NOMO-1 treated with DMSO at 0.1 percent for 48 hours (cell line): ENCODE data around the gene FFAR1.

Experiments used
- DNase-seq: peaks from one replicate; lab custom pipeline; 2025; ENCODE audit not compliant: unreplicated experiment; lab: John Stamatoyannopoulos, UW

Gene FFAR1

DNA sequence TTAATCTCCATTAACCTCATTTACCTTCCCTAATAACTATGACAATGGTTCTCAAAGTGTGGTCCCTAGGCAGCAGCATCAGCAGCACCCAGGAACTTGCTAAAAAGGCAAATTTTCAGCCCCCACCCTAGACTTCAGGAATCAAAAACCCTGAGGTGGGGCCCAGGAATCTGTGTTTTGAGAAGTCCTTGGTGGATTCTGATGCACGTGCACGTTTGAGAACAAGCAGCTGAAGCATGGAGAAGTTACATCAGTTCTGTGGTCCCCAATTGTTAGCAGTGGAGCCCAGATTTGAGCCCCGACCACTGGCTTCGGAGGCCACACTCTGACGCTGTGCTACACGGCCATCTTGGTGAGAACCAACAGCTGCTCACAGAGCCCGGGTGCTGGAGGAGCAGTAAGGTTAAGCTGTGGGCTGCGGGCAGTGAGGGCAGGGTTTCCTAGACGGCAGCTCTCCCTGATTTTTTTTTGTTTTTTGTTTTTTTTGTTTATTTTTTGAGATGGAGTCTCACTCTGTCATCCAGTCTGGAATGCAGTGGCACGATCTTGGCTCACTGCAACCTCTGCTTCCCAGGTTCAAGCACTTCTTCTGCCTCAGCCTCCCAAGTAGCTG is 32.7 kb upstream of the FFAR1 start:
- no peak for DNase-seq

DNA sequence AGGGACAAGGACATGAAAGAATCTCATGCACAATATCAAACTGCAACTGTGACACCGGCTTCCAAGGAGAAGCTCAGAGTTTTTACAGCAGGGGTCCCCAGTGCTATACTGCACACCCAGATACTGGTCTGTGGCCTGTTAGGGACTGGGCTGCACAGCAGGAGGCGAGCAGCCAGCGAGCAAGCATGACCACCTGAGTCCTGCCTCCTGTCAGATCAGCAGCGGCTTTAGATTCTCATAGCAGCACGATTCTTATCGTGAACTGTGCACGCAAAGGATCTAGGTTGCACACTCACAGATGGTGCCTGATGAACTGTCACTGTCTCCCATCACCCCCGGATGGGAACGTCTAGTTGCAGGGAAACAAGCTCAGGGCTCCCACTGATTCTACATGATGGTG is 31.8 kb upstream of the FFAR1 start:
- no peak for DNase-seq

DNA sequence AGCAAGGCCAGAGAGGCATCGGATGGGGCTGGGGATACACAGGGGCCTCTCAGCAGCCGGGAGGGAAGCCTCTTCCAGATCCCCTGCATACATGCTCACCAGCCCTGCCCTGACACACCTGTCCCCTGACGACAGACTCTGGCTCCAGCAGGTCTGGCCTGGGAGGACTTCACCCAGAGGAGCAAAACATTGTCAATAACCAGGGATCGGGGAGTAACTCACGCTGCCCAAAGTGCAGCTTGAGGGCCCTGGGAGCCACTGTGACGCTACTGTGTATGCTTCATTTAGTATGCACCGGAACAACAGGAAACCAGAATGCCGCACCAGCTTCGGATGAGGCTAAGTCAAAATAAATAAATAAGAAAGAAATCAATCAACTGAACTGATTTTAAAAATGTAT is 31.1 kb upstream of the FFAR1 start:
- DNase-seq: no peak

DNA sequence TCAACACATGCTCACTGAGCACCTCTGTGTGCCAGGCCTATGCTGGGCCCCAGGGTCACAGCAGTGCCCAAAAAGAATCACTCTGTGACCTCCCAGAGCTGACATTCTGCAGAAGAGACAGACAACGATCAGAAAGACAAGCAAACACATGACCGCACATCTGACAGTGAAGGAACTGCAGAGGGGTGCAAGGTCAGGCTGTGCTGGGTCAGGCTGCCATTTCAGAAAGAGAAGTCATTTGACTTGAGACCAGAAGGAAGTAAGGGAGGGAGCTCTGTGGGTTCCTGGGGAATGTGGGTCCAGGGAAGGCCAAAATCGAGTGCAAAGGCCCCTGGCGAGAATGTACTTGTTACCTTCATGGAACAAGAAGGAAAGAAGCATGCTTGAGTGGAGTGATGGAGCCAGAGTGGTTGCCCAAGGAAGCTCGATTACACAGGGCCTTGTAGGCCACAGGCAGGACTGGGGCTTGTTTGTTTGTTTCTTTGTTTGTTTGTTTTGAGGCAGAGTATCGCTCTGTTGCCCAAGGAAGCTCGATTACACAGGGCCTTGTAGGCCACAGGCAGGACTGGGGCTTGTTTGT is 30.1 kb upstream of the FFAR1 start:
- DNase-seq: no peak

DNA sequence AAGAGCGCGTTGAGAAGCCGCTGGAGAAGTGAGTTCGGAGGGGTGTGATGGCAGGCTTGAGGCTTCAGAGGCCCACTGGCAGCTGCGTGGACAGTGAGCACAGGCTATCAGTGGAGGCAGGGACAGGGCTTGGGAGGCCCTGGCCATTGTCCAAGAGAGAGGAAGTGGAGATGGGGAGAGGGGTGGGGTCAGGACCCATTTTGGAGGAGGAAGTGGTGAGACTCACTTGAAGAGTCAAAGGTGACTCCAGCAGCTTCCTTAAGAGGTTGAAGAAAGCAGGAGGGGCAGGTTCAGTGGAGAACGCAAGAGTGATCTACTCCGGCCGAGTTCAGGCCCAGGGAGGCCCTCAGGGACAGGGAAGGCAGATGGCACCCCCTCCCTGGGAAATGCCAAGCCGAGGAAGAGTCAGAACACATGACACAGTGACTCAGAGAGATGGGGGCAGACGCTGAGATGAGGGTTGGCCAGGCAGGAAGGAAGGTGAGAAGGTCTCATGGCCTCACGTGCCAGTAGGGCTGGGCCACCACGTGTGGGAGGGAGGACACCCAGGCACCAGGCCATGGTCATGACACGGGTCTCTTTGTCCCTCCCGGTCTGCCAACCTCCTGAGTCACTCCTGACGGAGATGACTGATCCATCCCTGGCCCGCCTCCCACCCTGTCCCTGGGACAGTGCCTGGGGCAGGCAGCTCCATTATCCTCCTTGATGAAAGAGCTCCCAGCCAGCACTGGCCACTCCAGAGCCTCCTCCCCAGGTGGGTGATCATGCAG is 28.8 kb upstream of the FFAR1 start:
- DNase-seq: peak; percentile 30

DNA sequence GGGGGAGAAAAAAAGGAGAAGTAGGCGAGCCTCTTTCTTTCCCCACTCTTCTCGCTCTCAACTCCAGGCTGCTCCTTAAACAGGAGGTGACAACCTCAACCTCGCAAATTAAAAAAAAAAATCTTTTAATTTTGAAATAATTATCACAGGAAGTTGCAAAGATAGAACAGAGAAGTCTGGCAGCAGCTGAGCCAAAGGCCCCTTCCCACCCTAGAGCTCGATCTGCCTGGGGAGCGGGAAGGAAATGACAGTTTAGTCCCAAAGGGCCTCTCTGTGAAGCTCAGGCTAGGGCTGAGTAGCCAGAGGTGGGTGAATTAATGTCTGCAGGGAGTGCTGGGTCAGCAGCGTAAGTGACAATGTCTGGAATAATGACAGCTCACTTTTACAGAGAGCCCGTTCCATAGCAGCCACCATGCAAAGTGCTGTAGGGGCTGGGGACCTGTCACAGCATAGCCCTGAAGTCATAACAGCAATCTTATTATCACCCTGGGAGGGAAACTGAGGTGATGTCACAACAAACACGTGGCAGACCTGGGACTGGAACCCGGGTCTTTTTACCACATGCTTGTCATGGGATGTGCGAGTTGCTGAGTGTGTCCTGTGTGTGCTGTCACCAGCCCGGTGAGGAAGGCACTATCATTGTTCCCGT is 27.5 kb upstream of the FFAR1 start:
- DNase-seq: peak; percentile 72

DNA sequence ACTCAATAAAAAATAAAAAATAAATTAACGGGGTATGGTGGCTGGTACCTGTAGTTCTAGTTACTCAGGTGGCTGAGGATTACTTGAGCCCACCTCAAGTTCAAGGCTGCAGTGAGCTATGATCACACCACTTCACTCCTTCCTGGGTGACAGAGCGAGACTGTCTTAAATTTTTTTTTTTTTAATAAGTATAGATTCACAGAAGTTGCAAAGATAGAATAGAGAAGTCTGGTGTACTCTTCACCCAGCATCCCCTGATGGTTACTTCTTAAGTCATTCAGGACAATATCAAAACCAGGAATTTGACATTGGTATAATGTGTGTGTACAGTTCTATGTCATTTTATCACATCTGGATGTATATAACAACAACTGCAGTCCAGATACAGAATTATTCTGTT is 26.4 kb upstream of the FFAR1 start:
- DNase-seq: no peak

DNA sequence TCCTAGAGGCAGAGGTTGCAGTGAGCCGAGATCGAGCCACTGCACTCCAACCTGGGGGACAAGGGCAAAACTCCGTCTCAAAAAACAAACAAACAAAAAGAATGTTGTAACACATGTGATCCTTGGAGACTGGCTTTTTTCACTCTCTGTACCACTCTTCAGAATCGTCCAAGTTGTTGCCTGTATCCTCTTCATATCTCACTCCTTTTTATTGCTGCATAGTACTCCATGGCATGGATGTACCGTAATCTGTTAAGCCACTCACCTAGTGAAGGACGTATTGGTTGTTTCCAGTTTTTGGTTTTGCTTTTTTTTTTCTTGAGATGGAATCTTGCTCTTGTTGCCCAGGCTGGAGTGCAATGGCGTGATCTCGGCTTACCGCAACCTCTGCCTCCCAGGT is 25.7 kb upstream of the FFAR1 start:
- no peak for DNase-seq

DNA sequence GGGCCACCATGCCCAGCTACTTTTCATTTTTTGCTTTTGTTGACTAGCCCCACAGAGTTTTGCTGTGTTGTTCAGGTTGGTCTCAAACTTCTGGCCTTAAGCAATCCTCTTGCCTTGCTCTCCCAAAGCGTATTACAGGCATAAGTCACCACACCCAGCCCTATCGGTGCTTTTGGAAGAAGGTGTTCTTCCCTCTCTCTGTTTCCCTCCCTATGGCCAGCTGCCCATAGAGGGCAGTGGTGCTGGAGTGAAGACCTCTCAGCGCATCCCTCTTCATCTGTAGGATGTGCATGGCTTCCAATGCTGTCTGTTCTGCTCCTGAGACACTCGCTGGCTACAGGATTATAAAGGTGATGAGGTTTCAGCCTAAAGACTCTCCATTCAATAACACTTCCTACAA is 20.1 kb upstream of the FFAR1 start:
- DNase-seq: no peak

DNA sequence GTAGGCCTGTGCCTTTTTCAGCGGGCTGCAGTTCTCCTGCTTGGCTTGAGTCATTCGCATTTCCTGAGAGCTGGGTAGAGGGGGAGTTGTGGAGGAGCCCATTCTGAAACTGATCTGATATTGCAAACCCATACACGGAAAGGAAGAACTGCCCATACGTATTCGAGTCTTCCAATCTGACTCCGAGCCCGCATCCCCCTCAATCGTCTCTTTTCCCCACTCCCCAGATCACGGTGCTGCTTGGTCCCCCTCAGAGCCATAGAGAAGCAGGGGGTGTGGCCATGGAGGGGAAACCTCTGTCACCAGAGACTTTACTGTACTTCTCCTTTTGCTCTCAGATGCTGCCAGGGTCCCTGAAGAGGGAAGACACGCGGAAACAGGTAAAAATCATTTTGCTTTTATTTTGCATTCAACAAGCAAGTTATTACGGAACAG is 18.8 kb upstream of the FFAR1 start, which contains the start of gene CD22:
Gene CD22 (plus strand): TSS at position 337 of the 435 bp plus-strand sequence. CDS start 2,854 bp downstream, outside the sequence.
- DNase-seq: peak; percentile 74

DNA sequence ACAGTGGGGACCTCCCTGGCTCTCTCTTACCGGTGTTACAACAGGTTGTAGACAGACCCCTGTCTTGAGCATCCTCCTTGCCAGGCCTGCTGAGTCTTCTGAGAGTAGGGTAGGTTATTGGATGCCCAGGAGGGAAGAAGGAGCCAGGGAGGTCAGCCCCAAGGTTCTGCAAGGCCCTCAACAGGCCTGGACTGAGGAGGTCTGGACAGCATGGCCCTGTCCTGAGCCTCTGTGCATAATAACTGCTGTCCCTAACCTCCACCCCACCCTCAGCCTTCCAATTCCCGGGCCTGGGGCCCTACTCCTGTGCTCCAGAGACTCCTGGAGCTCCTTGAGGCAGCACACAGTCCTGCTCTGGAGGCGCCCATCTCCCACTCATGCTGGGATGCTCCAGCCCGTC is 18.4 kb upstream of the FFAR1 start:
- DNase-seq: no peak

DNA sequence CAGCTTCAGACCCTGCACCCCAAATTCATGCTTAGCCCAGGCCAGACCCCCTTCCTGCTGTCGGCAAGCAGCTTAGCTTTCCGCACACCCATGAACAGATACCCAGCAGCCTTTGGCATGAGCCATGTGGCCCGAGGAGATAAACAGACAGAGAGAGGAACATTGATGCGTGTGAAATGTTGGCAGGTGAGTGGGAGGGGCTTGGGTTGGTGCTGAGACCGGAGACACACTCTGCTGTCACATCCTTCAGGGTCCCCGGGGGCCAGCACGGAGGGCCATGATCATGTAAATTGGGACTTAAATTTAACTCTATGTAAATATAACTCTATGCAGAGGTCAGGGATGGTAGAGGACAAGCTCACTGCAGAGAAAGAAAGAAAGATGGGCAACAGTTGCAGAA is 17.2 kb upstream of the FFAR1 start:
- no peak for DNase-seq

DNA sequence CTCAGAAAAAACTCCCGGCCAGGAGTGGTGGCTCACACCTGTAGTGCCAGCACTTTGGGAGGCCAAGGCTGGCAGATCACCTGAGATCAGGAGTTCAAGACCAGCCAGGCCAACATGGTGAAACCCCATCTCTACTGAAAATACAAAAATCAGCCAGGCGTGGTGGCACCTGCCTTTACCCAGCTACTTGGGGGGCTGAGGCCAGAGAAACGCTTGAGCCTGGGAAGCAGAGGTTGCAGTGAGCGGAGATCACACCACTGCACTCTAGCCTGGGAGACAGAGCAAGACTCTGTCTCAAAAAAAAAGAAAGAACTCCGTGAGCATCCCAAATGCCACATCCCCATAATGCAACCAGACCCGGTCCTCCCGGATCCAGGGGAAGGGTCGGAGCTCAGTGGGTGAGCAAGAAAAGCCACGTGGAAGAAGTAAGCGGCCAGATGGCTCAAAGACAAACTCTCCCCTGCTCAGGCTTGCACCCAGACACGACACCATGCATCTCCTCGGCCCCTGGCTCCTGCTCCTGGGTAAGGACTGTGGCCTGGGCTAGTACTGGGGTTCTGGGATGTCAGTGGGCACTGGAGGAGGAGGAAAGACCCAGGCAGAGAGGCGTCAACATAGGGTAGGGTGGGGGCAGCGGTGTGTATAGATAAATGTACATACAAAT is 16.0 kb upstream of the FFAR1 start:
- no peak for DNase-seq

DNA sequence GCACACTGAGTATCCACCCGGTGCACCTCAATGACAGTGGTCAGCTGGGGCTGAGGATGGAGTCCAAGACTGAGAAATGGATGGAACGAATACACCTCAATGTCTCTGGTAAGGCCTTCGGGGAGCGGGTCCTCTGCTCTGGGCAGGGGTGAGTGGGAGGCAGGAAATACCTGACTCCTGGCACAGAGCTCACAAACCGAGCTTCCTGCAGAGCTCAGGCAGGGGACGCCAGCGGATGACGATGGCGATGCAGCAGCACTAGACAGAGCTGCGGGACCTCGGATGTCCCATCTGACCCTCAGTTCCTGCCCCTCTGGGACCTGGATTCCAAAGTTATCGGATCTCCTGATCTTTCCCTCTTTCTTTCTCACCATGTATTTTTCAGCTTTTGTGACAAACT is 14.9 kb upstream of the FFAR1 start:
- no peak for DNase-seq

DNA sequence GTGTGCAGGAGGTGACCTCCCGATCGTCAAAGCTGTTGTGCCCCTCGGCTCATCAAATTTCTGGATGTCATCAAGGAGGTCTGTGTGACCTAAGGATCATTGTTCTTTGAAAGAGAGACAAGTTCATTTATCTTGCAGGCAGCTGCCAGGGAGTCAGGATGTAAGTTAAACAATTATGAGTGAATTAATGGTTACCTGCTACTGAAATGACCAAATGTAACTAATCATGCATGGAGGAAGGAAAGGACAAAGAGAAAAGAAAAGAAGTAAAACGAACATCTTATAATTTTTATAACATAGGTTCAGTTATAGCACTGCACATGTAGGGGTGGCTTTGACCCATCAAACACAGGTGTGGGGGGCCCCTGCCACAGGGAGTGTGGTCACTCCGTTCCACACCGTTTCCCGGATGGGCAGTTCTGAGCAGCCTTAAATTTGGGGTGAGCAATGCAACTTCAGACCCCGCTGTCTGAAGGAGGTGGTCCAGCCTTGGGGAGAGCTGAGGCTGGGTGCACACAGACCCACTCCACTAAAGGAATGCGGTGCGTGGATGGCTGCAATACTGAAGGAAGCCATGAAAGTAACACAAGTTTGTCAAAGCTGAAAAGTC is 13.5 kb upstream of the FFAR1 start:
- no peak for DNase-seq

DNA sequence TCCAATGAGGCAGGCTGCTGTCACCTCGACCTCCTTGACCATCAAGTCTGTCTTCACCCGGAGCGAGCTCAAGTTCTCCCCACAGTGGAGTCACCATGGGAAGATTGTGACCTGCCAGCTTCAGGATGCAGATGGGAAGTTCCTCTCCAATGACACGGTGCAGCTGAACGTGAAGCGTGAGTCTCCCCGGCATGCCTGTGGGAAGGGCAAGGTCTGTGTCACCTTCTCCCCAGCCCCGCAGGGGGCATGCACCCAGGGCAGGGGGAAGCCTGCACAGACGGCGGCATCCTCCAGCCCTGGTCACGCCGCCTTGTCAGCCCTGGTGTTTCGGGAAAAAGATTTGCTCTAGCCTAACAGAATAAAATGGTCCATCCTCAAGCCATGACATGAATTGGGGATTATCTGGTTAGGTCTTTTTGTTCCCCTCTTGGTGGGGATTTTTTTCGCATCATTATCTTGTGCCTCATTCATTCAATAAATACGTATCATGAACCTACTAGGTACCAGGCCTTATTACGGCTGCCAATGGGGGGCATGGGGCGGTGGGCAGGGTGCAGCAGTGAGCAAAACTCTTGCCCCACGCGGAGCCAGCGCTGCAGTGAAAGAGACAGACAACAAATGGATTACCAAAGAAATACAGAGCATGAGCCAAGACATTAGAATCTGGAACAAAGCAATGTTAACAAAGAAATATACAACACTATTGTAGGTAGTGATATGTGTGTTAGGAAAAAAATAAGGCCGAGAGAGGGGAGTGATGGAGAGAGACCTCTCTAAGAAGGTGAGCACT is 11.3 kb upstream of the FFAR1 start:
- no peak for DNase-seq

DNA sequence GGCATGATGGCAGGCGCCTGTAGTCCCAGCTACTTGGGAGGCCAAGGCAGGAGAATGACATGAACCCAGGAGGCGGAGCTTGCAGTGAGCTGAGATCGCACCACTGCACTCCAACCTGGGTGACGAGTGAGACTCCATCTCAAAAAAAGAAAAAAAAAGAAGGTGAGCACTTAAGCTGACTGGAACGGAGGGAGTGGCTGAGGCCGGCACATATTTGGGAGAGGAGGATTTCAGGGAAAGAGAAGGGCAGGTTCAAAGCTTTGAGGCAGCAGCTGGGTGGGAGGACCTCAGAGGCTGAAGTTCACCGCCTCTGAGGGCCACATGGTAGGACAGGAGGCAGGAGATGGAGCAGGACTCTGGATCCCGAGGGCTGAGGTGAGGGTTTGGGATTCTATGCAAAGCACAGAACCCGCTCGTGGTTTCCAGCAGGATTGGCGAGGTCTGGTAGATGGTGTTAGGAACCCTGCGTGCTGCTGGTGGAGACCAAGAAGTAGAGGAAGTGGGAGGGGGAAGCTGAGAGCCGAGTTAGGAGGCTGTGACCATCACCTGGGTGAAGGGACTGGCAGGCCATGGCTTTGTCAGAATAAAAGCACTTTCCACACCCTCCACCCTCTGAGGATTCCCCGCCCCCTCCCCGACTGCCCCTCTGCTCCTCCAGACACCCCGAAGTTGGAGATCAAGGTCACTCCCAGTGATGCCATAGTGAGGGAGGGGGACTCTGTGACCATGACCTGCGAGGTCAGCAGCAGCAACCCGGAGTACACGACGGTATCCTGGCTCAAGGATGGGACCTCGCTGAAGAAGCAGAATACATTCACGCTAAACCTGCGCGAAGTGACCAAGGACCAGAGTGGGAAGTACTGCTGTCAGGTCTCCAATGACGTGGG is 10.4 kb upstream of the FFAR1 start:
- no peak for DNase-seq

DNA sequence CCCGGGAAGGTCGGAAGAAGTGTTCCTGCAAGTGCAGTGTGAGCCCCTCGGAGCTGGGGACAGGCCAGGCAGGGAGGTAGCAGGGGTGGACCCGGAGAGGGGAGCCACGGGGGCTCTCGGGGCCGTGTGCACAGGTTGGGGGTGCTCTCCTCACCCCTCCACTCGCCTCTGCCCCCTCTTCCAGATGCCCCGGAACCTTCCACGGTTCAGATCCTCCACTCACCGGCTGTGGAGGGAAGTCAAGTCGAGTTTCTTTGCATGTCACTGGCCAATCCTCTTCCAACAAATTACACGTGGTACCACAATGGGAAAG is 9.8 kb upstream of the FFAR1 start:
- DNase-seq: no peak

DNA sequence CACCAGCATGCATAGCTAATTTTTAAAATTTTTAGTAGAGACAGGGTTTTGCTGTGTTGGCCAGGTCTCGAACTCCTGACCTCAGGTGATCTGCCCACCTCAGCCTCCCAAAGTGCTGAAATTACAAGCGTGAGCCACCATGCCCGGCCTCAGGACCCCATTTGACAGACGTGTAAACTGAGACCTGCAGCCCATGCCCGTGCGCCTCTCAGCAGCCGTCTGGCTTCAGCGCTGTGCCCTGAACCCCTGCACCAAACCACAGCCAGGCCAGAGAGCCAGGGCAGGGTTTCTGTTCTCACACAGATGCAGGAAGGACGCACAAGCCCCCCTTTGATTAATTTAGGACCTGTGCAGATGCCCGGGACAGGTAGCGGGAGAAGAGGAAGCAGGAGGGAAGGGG is 7.3 kb upstream of the FFAR1 start:
- no peak for DNase-seq
